HG03103 (cell line): ENCODE measurements around the gene FAAP100.

Experiments
- ATAC-seq: cut with Tn5 transposase; IDR thresholded peaks from one replicate; pipeline ENCODE4 v1.9.1; 2021; ENCODE audit warnings: low read depth; ENCODE audit not compliant: unreplicated experiment

The FAAP100 gene

GRCh38 chr17:81527591-81528383 lies 24.4 kb downstream of the FAAP100 start, which contains the start of gene FSCN2:
FSCN2 (plus strand) TSS chr17:81528377; CDS start chr17:81528532, 155 bp downstream.
- no peak for ATAC-seq

- no peak for ATAC-seq
These were observed 25.2 kb downstream of the FAAP100 start for GRCh38 chr17:81526662-81527571.

DNA sequence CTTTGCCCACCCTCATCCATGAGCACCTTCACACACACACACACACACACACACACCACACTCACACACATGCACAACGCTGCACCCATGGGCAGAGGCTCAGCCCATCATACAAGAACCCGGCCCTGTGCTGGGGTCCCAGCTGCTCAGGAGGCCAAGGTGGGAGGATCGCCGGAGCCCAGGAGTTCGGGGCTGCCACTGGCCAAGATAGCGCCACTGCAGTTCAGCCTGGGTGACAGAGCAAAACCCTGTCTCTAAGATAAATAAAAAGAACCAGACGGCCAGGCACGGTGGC lies 27.3 kb downstream of the FAAP100 start:
- ATAC-seq = no peak

- ATAC-seq = no peak
These were observed 27.9 kb downstream of the FAAP100 start for GRCh38 chr17:81524039-81524864.

DNA sequence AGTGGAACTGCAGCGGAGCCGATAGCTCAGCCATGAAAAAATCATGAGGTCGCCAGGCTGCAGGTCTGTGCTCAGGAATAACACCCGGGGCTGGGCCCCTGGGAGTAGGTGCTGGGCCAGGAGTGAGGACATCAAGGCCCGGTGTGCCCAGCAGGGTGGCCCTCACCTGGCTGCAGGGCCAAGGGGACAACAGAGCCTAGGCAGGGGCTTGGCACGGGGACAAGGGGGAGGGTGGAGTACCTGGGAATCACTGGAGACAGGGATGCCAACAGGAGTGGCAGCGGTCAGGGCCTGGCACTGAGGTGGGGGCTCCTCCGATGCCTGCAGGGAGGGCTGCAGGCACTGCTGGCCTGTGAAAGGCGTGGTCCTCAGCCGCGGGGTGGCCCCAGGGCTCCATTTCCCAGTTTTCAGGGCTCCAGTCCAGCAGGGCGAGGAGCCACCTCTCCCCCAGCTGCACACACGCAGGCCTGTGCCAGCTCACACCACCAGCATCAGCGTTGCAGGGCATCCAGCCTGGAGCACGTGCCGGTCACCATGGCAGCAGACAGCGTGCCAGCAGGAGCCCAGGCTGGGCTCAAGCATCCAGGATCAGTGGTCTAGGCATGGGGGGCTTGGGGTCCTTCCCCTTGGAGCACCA lies 28.6 kb downstream of the FAAP100 start:
- ATAC-seq = no peak

GRCh38 chr17:81522491-81523401 lies 29.4 kb downstream of the FAAP100 start:
- ATAC-seq = no peak

DNA sequence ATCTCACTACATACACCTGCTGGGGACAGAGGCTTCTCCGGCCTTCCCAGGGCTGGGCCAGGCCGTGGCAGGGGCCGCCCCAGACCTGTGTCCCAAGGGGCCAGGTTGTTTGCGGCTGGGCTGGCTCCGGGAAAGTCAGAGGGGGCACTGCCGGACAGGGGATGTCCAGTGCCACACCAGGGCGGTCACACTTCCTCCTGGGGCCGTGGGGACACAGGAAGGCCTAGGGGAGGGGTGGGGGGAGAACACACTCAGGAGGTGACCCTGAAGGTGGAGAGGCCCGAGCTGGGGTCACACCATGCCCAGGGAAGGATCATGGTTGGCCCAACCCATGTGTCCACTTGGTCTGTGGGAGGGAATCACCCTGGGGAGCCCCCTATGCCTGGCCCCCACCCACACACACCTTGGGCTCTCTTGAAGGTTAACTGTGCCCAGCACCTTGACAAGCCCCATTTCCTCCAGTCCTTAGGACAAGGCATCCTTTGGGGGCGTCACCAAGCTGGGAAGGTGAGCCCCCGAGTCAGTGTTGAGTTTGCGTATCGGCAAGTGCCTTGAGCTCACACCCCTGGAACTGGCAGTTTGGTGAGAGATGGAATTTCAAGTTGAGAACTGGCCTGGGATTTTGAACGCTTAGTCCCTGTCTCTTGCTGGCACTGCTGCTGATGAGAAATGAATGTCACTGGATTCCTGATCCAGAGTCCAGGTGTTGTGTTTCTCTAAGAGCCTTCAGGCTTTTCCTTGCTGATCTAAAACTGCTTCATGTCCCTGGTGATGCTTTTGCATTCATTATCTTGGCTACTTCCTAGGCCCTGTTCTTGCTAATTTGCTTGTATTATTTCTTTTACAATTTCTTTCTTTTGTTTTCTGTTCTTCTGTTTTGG lies 31.9 kb downstream of the FAAP100 start:
- ATAC-seq = no peak

DNA sequence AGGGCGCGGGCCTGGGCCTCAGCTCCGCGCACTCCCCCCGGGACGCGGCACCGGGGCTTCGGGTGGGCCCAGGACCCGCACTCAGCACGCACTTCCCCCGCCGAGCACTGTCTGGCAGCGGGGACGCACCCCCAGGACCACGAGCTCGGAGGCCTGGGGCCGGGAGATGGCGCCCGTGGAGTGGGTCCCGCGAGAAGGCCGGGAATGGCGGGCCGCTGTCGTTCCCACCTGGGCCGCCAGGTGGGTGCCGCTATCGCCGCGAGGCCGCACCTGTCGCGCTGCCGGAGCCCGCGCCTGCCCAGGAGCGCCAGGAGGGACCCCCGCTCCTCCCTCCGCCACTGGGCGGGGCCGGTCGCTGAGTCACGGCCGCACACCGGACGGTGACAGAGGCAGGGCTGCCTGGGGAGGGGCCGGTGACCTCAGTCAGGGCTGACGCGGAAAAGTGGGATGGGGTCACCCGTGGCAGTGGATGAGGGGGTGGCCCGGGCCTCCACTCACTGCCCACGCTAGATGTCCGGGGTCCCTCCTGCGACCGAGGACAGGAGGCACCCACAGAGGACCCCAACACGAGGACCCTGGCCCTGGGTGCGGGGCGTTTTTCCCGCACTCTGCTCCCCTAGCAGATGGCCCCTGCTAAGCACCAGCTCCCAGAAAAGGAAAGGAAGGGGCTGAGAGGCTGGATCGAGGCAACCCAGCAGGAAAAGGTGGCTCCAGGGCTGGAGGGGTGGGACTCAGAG lies 32.7 kb downstream of the FAAP100 start:
- no peak for ATAC-seq

GRCh38 chr17:81518785-81519283 lies 33.3 kb downstream of the FAAP100 start:
- ATAC-seq = no peak

- ATAC-seq = no peak
These were observed 33.9 kb downstream of the FAAP100 start for GRCh38 chr17:81518113-81518784.

- ATAC-seq = peak; percentile 23
These were observed 34.6 kb downstream of the FAAP100 start for GRCh38 chr17:81517339-81518112.

GRCh38 chr17:81517009-81517338 lies 35.2 kb downstream of the FAAP100 start:
- ATAC-seq = no peak

DNA sequence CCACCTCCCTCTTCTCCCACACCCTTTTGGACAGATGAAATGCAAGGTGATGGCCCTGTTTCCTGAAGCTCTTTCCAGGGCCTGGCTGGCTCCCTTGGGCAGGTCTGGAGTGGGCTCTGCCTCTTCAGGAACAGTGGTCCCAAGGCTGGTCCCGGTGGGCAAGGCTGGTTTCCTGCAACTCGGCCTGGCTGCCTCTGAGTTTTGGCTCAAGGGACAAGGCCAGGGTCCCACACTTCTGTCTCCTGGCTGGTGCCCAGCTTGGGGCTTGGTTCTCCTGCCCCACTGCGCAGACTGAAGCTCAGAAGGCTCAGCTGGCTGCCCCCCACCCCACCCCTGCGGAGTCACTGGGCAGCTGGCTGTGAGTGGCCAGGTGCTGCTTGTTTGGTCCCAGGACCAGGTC lies 35.7 kb downstream of the FAAP100 start:
- ATAC-seq = no peak

- no peak for ATAC-seq
These were observed 36.6 kb downstream of the FAAP100 start for GRCh38 chr17:81515530-81516041.

- no peak for ATAC-seq
These were observed 37.2 kb downstream of the FAAP100 start for GRCh38 chr17:81514739-81515529.

- no peak for ATAC-seq
These were observed 37.7 kb downstream of the FAAP100 start for GRCh38 chr17:81514489-81514738.
